WI38 (cell line): ENCODE data around the gene ASNSD1.

ENCODE experiments used
- H3K4me3 ChIP-seq: 2 replicates; pipeline ENCODE4 v1.5.1; 2011; ENCODE audit warnings: low read depth, mild to moderate bottlenecking, control low read depth, low read length
- CTCF ChIP-seq: IDR thresholded peaks from 2 replicates; pipeline ENCODE4 v1.5.1; 2012; ENCODE audit warnings: low read depth, mild to moderate bottlenecking, control low read depth, low read length

ASNSD1 gene

GRCh38 chr2:189633392-189633811 is 27.9 kb upstream of the ASNSD1 start:
- TF ChIP-seq CTCF = 0 out of 2 replicates have a peak, but pooled peaks have one; percentile 12
- H3K4me3 ChIP-seq = no peak overlapping the region

- H3K4me3 ChIP-seq = no peak overlapping the region
- no peak for TF ChIP-seq CTCF
Observed at GRCh38 chr2:189635353-189635752, 25.9 kb upstream of the ASNSD1 start.

- no peak for TF ChIP-seq CTCF
- H3K4me3 ChIP-seq = no peak overlapping the region
Observed at GRCh38 chr2:189638301-189639006, 22.8 kb upstream of the ASNSD1 start.

- no peak for TF ChIP-seq CTCF
- H3K4me3 ChIP-seq = no peak overlapping the region
Observed at GRCh38 chr2:189639007-189639609, 22.2 kb upstream of the ASNSD1 start.

GRCh38 chr2:189641002-189641401 is 20.3 kb upstream of the ASNSD1 start:
- no peak for TF ChIP-seq CTCF

GRCh38 chr2:189641590-189641989 is 19.7 kb upstream of the ASNSD1 start:
- no peak overlapping the region for H3K4me3 ChIP-seq
- TF ChIP-seq CTCF = no peak

More at GRCh38 chr2:189641002-189641401, 20.3 kb upstream of the ASNSD1 start:
- H3K4me3 ChIP-seq = no peak overlapping the region

GRCh38 chr2:189646521-189646920 is 14.7 kb upstream of the ASNSD1 start:
- no peak overlapping the region for H3K4me3 ChIP-seq
- TF ChIP-seq CTCF = no peak
